Raji (cell line): ENCODE measurements around the gene SACM1L.

ENCODE experiments used
- POLR2A ChIP-seq: IDR thresholded peaks from 2 replicates; pipeline ENCODE4 v1.6.1; 2011; ENCODE audit warnings: low read depth, low read length, control low read depth; ENCODE audit not compliant: insufficient read depth

Gene SACM1L

DNA sequence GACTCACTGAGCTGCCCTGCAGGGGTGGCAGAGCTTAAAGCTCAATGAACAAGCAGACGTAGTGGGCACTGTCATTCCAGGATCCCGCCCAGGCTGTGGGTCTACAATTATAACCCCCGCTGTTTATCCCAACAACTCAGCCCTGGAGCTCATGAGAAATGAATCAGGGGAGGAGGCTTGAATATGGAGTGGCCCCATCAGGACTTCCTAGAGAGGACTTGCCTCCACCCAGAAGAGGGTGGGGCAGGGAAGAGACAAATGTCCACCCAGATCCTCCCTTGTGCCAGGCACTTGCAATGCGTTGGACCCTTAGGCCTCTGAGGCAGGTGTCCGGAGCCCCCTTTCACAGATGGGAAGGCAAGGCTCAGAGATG lies 74.1 kb downstream of the SACM1L start:
- TF ChIP-seq POLR2A, result no peak

DNA sequence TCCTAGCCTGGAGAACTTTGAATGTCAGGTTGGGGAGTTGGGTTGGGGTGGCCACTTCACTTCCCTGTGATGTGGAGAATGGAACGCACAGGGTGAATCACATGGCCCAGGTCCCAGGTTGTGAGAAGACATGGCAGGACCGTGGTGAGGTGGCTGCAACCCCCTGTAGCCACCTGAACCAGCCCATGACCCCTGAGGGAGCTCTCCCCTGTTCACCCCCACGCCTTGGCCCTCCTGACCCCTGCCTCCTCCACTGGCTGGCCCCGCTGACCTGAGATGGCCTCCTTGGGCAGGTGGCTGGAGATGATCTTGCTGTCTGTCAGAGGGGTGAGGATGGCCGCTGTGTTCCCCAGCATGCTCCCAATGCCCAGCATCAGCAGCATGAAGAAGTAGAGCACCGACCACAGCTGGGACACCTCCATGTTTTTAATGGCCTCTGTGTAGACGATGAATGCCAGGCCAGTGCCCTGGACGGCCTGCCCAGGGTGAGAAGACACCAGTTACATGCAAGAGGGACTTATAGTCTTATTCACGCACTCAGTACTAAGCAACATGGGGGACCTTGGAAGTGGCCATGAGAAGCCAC lies 76.2 kb downstream of the SACM1L start:
- no peak for TF ChIP-seq POLR2A

DNA sequence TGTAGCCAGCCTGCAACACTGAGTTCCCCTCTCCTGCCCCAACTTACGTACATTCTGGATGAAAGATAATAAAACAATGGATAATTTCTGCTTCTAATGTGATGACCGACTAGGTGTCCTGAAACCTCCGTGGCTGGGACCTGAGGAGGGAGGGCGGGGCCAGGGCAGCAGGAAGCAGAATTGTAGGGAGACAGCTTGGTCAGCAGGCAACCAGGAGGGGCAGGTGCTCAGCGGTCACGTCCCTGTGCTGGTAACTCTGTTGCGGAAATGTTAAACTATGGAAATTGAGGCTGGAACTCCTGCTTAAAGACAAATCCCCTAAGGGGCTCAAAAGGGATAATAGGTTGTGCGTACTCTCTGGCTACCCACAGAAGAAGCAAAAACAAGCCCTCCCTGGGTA lies 76.8 kb downstream of the SACM1L start:
- no peak for TF ChIP-seq POLR2A

DNA sequence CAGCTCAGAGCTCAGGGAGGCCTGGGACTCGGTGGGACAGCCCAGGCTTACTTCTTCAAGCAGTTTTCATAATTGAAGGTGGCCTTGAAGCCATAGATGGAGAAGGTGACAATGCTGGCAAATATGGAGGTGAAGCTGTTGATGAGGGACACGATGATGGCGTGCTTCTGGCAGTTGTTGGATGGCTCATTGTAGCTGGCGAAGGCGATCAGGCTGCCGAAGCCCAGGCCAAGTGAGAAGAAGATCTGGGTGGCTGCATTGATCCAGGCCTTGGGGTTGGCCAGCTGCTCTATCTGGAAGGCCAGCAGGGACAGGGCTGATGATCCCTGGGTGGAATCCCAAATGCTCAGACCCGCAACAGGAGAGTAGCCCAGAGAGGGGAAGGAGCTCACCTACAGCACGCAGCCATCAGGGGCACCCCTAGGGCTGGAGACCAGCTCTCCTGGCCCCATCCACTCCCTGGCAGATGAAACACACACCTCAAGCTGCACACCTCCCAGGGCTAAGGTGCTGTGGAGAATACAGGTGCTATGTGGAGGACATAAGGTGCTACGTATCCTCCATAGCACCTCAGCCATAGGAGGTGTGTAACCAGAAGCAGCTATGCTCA lies 82.1 kb downstream of the SACM1L start:
- no peak for TF ChIP-seq POLR2A

DNA sequence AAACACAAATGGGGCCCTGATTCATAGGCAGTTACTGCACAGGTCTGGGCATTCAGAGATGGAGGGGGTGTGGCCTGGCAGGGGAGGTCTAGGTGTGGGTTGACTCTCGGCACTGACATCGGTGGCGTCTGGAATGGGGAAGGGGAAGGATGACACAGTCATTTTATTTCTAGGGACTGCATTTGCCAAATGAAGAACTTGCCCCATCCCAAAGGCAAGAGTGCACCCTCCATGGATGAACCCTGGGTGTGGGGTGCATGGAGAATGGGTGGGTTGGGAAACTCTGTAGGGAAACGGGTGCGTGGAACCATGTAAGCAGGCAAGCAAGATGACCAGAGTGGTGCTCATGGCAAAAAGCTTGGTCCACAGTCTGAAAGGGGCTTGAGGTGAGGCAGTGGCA lies 82.6 kb downstream of the SACM1L start:
- TF ChIP-seq POLR2A, result no peak

DNA sequence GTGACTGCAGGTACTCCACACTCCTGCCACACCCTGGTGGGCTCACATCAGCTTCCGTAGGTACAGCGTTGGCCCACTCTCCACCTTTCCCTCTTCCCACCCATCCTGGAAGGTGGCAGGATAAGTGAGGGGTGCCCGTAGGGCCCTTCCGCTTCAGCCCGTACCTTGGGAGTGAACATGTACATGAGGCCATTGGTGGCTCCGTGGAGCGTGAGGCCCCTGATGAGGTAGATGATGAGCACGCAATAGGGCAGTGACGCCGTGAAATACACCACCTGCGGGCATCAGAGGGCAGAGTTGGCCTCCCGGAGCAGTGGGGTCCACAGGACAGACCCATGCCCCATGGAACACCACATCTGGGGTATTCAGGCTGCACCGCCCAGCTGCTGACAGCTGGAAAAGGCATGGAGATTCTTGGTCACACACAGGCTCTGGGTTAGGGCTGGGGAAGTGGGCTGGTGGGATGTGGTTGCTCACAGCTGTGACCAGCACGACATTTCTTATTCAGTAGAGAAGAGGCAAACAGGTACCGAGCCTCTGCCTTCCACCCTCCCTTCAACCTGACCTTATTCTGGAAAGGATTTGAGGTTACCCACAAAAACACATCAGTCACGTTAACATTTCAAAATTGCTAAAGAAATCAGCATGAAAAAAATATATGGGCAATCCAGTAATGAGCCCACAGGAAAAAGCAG lies 83.3 kb downstream of the SACM1L start:
- TF ChIP-seq POLR2A, result no peak

DNA sequence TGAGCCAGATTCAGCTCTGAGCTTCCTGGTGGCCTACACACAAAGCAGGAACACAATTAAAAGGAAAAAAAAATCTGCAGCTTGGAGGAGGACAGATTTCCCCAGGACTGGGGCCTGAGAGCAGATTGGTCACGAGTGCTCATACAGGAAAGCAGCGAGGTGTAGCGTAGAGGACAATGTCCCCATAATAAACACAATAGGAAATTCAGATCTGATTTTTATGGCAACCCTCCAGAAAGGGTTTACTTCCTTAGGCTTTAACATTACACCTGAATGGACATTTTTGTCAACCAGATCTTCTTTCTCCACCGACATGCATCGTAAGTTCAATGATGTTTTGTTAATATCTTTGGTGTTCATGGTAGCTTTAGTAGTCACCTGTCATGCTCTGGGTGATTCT lies 83.9 kb downstream of the SACM1L start:
- TF ChIP-seq POLR2A, result no peak

DNA sequence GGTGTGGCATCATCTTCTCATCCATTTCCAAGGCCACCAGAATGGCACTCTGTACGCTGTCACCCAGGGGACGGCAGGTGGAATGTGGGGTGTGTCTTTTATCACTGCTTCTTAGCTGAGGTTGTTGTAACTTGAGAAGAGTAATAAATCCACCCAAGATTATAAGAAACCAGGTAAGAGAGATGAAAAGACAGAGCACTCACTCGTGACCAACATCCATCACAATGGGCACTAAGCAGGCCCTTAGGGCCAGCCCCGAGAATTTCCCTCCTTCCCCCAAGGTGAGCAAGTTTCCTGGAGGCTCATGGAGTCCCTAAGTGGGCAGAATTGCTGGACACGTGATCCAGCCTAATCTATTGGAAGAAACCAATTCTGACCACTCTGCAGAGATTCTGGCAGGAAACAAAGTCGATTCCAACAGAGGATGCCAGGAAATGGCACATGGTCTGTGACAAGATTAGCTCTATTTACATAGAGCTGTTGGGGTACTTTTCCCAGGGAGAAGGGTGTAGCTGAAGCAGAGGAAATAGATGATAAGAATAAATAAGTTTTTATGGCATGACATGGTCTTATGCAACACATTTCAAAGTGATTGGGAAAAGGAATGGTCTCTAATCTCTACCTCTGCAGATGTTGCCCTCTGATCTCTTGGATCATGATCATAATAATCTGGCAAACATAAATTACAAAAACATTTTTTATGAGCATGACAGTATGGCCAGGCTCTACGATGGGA lies 84.7 kb downstream of the SACM1L start:
- TF ChIP-seq POLR2A, result no peak

DNA sequence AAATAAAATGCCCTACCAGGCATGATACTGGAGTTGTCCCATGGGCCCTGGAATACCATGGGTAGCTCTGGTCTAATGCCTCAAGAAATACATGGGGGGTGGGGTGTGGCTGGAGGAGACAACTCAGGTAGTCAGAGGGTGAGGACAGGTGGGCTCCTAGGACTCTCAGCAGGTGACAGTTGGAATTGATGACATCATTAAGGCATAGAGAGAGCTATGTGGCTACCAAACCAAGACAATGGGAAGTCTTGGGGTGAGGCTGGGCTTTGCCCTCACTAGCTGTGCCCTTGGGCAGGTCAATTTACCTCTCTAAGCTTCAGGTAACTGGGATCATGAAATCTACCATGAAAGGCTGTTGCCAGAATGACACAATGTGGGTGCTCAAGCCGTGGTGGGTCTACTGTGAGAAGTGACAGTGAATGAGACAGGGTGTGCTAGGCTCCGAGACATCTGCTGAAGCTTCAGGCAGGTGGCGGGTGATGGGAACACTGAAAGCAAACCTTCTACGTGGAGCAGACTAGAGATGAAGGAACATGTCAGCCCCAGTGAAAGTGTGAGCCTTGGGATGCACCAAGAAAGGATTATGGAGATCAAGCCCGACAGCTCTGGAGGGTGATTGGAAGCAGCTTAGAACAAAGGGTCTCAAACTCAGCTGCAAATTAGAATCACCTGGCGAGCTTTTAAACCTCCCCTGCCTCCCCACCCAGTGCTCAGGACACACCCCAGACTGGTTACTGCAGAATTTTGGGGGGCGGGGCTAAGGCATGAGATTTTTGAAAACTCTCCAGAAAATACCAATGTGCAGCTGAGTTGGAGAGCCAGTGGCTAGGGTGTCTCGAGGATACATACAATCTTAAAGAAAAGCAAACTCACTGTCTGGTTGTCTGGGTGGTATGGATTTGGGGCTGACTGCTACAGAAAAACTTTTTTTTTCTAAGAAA lies 85.7 kb downstream of the SACM1L start:
- TF ChIP-seq POLR2A, result no peak

DNA sequence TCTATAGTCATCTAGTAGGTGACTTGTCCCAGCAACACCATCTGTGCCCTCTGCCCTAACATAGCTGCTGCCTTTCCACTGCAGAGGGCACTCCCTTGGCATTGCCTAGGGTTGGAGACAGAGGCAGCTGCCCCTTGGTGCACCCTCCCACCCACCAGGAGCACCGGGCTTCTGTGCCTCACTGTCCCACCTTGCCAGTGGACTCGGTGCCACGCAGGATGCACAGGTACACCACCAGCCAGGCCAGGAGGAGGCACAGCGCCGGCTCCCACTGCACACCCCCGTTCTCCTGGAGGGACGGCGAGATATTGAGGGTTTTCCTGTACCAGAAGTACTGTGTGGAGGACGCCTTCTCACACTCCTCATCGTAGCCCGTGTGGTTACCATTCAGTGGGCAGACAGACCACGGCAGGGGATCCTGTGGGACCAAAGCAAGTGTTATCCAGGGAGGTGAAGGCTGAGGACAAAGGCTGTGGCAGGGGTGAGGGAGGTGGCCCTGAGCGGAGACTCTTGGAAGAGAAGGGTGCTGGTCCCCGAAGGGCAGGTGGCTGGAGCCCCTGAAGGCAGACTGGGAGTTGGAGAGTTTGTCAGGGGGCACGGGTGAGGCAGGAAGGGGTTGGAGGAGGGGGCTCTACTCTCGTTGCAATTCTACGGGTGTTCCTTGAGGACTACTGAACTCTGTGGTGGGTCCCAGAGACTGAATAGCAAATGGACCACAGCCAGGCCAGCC lies 86.5 kb downstream of the SACM1L start:
- TF ChIP-seq POLR2A, result no peak

DNA sequence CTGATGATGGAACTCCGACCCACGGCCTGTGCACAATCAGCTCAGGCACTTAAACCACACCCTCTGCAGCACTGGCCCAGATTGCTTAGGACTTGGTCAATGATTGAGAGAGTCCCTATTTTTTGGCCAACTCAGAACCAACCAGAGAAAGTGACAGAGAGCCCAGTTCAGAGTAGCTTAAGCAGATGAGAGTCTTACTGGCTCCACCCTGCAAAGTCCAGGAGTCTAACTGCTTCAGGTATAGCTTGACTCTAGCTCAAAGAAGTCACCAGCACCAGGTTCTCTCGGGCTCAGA lies 87.1 kb downstream of the SACM1L start:
- TF ChIP-seq POLR2A, result no peak

DNA sequence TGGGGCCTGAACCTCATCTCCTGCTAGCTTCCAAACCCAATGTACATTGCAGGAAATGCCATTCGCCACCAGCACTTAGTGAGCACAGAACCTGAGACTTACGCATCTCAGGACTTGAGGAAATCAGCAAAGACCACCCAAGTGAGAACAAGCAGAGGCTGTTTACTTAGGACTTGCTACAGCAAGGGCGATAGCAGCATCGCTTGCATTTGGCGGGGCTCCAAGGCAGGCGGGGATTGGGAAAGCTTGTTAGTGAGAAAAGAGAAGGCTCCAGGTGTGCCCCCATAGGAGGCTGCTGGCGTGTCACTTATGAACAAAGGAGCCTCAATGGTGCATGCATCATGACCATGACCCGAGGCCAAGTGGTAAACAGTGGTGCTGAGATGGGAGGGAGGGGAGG lies 87.4 kb downstream of the SACM1L start:
- TF ChIP-seq POLR2A, result no peak

DNA sequence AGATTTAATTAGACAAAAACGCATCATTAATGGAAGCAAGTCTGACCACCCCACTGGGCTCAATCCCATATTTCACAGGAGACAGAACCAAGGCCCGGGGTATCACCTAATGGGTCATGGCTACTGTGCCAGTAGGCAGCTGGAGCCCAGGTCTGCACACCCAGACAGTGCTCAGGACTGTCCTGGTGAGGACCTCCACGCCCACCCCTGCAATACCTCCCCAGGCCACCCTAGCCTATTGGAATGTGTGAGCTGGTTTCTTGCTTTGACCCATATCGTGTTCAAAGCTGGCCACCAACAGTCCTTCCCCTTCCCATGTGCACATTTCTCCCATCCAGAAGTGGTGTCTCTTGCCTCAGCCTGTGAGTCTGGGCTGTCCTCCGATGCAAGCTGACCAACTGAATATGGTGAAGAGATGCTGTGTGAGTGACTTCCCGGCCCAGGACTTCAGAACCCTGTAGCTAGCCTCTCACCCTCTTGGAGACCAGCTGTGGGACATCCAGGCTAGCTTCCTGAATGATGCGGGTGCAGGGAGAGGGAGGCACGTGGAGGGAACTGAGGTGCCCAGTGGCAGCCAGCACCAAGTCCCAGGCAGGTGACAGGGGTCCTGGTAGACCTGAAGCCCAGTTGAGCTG lies 88.0 kb downstream of the SACM1L start:
- no peak for TF ChIP-seq POLR2A
